PFSK-1 (cell line): ENCODE data around the gene CXorf38.

Experiments used
- FOXP2 ChIP-seq: optimal IDR thresholded peaks from 2 replicates; pipeline ENCODE3; 2011; ENCODE audit warnings: borderline replicate concordance, control low read depth, inconsistent platforms; ENCODE audit not compliant: insufficient read depth; ENCODE audit errors: extremely low read length, extremely low read depth
- POLR2AphosphoS5 ChIP-seq: IDR thresholded peaks from 2 replicates; pipeline ENCODE4 v1.6.1; 2012; ENCODE audit warnings: low read depth, mild to moderate bottlenecking, control low read depth, low read length, moderate library complexity
- REST ChIP-seq, 2 experiments: IDR thresholded peaks; 2 replicates each; pipeline versions ENCODE4 v1.6.1 to v1.8.0; 2011 to 2012; ENCODE audit warnings: low read depth in 2 of 2, low read length in 2 of 2, control low read depth in 1 of 2, inconsistent platforms in 1 of 2, mild to moderate bottlenecking in 1 of 2, moderate library complexity in 1 of 2; ENCODE audit not compliant: insufficient read depth in 1 of 2
- SIN3A ChIP-seq: IDR thresholded peaks from 2 replicates; pipeline ENCODE4 v1.6.1; 2012; ENCODE audit warnings: mild to moderate bottlenecking, low read length, moderate library complexity, borderline replicate concordance; ENCODE audit not compliant: insufficient read depth
- TAF1 ChIP-seq: IDR thresholded peaks from 2 replicates; pipeline ENCODE4 v1.6.1; 2012; ENCODE audit warnings: low read length, control low read depth, borderline replicate concordance; ENCODE audit not compliant: insufficient read depth

GRCh38 chrX:40646489-40647306 is 663 bp downstream of the CXorf38 start:
- TF ChIP-seq TAF1 (no peak), SIN3A (no peak), REST (IDR thresholded peaks at IDR 0.05; ENCODE audit: insufficient read depth in 1 of 2, low read depth in 2 of 2, low read length in 2 of 2) (no peak), POLR2AphosphoS5 (no peak), FOXP2 (no peak)
